ENCODE data around the gene USP3. TPM values are rescaled to one million over a fixed set of nuclear protein-coding genes. Genes with fewer than 3 reads are reported as not detected.

USP3 gene
- total and polyA plus RNA-seq, 2 of the 13 experiments (the other 11 are each of a cell fraction or from before 2014, with no cell fraction given) = 14.3 to 61.2 TPM

DNA sequence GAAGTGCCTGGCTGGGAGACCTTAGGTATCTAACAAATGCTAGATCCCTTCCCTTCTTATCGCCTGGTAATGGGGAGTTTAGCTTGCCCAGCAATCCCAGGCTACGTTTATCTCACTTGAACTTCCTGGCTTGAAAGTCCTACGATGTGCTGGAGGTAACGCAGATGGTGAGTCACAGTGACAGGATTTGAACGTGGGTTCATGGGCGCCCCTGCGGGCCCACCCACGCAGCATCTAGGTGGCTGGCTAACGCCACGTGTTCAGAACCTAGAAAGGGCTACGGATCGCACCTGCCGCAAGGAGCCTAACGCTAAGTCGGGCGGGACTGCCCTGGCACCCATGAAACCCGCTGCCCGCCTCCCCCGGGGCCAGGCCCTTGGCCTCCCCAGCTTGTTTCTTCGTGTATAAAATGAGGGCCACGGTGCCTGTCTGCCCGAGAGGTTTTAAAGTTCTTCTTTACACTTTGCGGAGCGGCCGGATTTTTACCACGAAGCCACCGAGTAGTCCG is 600 bp upstream of the USP3 start (continued):
- TF ChIP-seq, protein P1, sequence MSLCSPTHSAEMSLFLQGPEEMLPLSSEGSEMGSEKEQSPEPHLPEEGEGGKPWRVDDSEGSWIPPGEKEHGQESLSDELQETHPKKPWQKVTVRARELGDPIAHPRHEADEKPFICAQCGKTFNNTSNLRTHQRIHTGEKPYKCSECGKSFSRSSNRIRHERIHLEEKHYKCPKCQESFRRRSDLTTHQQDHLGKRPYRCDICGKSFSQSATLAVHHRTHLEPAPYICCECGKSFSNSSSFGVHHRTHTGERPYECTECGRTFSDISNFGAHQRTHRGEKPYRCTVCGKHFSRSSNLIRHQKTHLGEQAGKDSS (CRISPR knock-in tag; IDR thresholded peaks at IDR 0.05; ENCODE audit: borderline replicate concordance, low read depth) = no peak
- TF ChIP-seq ZNF234 (CRISPR knock-in tag; conservative IDR thresholded peaks at IDR 0.05) (no peak), ZNF674 (CRISPR knock-in tag; IDR thresholded peaks at IDR 0.05; ENCODE audit: low read depth) (no peak), ZFP82 (CRISPR knock-in tag; IDR thresholded peaks at IDR 0.05; ENCODE audit: borderline replicate concordance) (no peak; the same call in 1 of the 2 replicates), MAF1 (CRISPR knock-in tag; IDR thresholded peaks at IDR 0.05; ENCODE audit: borderline replicate concordance) (no peak), DR1 (CRISPR knock-in tag; IDR thresholded peaks at IDR 0.05) (no peak), ZMYM4 (CRISPR knock-in tag; IDR thresholded peaks at IDR 0.05) (no peak), ZNF251 (CRISPR knock-in tag; IDR thresholded peaks at IDR 0.05) (no peak), GTF3A (CRISPR knock-in tag; conservative IDR thresholded peaks at IDR 0.05) (0 out of 2 replicates have a peak, but pooled peaks have one; percentile 9), ZBTB1 (CRISPR knock-in tag; IDR thresholded peaks at IDR 0.05; ENCODE audit: borderline replicate concordance) (no peak)
- TF ChIP-seq, protein P2, sequence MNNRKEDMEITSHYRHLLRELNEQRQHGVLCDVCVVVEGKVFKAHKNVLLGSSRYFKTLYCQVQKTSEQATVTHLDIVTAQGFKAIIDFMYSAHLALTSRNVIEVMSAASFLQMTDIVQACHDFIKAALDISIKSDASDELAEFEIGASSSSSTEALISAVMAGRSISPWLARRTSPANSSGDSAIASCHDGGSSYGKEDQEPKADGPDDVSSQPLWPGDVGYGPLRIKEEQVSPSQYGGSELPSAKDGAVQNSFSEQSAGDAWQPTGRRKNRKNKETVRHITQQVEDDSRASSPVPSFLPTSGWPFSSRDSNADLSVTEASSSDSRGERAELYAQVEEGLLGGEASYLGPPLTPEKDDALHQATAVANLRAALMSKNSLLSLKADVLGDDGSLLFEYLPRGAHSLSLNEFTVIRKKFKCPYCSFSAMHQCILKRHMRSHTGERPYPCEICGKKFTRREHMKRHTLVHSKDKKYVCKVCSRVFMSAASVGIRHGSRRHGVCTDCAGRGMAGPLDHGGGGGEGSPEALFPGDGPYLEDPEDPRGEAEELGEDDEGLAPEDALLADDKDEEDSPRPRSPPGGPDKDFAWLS (CRISPR knock-in tag; IDR thresholded peaks at IDR 0.05; ENCODE audit: borderline replicate concordance) = no peak
- TF ChIP-seq, protein P3, sequence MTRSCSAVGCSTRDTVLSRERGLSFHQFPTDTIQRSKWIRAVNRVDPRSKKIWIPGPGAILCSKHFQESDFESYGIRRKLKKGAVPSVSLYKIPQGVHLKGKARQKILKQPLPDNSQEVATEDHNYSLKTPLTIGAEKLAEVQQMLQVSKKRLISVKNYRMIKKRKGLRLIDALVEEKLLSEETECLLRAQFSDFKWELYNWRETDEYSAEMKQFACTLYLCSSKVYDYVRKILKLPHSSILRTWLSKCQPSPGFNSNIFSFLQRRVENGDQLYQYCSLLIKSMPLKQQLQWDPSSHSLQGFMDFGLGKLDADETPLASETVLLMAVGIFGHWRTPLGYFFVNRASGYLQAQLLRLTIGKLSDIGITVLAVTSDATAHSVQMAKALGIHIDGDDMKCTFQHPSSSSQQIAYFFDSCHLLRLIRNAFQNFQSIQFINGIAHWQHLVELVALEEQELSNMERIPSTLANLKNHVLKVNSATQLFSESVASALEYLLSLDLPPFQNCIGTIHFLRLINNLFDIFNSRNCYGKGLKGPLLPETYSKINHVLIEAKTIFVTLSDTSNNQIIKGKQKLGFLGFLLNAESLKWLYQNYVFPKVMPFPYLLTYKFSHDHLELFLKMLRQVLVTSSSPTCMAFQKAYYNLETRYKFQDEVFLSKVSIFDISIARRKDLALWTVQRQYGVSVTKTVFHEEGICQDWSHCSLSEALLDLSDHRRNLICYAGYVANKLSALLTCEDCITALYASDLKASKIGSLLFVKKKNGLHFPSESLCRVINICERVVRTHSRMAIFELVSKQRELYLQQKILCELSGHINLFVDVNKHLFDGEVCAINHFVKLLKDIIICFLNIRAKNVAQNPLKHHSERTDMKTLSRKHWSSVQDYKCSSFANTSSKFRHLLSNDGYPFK (CRISPR knock-in tag; IDR thresholded peaks at IDR 0.05; ENCODE audit: borderline replicate concordance) = no peak
- TF ChIP-seq, protein P4, sequence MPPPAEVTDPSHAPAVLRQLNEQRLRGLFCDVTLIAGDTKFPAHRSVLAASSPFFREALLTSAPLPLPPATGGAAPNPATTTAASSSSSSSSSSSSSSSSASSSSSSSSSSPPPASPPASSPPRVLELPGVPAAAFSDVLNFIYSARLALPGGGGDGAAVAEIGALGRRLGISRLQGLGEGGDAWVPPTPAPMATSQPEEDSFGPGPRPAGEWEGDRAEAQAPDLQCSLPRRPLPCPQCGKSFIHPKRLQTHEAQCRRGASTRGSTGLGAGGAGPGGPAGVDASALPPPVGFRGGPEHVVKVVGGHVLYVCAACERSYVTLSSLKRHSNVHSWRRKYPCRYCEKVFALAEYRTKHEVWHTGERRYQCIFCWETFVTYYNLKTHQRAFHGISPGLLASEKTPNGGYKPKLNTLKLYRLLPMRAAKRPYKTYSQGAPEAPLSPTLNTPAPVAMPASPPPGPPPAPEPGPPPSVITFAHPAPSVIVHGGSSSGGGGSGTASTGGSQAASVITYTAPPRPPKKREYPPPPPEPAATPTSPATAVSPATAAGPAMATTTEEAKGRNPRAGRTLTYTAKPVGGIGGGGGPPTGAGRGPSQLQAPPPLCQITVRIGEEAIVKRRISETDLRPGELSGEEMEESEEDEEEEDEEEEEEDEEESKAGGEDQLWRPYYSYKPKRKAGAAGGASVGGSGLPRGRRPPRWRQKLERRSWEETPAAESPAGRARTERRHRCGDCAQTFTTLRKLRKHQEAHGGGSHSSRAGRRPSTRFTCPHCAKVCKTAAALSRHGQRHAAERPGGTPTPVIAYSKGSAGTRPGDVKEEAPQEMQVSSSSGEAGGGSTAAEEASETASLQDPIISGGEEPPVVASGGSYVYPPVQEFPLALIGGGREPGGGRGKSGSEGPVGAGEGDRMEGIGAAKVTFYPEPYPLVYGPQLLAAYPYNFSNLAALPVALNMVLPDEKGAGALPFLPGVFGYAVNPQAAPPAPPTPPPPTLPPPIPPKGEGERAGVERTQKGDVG (CRISPR knock-in tag; IDR thresholded peaks at IDR 0.05; ENCODE audit: borderline replicate concordance) = no peak
- TF ChIP-seq, protein P5, sequence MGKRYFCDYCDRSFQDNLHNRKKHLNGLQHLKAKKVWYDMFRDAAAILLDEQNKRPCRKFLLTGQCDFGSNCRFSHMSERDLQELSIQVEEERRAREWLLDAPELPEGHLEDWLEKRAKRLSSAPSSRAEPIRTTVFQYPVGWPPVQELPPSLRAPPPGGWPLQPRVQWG (CRISPR knock-in tag; IDR thresholded peaks at IDR 0.05; ENCODE audit: borderline replicate concordance, low read depth) = no peak
- TF ChIP-seq, protein P6, sequence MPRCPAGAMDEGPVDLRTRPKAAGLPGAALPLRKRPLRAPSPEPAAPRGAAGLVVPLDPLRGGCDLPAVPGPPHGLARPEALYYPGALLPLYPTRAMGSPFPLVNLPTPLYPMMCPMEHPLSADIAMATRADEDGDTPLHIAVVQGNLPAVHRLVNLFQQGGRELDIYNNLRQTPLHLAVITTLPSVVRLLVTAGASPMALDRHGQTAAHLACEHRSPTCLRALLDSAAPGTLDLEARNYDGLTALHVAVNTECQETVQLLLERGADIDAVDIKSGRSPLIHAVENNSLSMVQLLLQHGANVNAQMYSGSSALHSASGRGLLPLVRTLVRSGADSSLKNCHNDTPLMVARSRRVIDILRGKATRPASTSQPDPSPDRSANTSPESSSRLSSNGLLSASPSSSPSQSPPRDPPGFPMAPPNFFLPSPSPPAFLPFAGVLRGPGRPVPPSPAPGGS (CRISPR knock-in tag; IDR thresholded peaks at IDR 0.05) = no peak
- TF ChIP-seq, protein P7, sequence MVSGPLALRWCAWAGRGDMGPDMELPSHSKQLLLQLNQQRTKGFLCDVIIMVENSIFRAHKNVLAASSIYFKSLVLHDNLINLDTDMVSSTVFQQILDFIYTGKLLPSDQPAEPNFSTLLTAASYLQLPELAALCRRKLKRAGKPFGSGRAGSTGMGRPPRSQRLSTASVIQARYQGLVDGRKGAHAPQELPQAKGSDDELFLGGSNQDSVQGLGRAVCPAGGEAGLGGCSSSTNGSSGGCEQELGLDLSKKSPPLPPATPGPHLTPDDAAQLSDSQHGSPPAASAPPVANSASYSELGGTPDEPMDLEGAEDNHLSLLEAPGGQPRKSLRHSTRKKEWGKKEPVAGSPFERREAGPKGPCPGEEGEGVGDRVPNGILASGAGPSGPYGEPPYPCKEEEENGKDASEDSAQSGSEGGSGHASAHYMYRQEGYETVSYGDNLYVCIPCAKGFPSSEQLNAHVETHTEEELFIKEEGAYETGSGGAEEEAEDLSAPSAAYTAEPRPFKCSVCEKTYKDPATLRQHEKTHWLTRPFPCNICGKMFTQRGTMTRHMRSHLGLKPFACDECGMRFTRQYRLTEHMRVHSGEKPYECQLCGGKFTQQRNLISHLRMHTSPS (CRISPR knock-in tag; IDR thresholded peaks at IDR 0.05; ENCODE audit: low read depth) = peak; percentile 37; the same call in 1 of the 2 replicates

Data from HepG2 (cell line).